GM18520 (cell line): ENCODE measurements around the gene UBE3D.
"Not testable (repeated sequence)": the region's sequence is repeated elsewhere in the genome, so short reads cannot be mapped to it uniquely, and the experiment has no call there.

Experiments
- ATAC-seq: cut with Tn5 transposase; IDR thresholded peaks from one replicate; pipeline ENCODE4 v1.9.1; 2021; ENCODE audit not compliant: unreplicated experiment

UBE3D gene

DNA sequence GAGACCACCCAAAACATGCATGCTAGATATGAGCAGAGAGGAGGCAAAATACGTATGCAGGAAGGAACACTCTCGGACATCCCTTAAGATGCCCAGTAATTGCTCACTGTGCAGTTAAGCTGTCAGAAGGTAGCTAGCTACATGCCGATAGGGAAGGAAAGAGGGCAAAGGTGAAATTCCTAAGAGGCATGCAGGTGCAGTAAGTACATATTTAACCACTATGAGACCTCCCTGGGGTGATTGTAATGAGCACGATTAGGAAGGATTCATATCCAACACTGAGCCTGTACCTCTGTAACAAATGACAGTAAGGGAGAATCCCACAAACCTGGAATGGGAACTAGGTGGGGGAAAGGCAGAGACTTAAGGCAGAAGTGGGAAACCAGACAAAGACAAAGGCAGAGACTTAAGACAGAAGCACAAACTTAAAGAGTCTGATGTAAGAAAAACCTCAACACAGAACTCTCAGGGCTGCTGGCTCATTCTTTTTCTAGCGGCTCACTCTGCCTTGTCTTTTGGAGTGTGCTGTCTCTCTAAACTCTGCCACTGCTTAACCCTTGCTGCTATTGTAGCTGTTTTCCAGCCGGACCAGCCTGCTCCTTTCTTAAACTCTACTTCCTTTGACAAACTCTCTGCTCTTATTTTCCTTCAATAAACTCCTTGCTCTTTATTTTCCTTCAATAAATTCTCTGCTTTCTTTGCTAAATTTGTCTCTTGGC is 148.1 kb downstream of the UBE3D start:
- no peak for ATAC-seq

- ATAC-seq: no peak
These were observed 150.0 kb downstream of the UBE3D start for GRCh38 chr6:82915666-82916065.

DNA sequence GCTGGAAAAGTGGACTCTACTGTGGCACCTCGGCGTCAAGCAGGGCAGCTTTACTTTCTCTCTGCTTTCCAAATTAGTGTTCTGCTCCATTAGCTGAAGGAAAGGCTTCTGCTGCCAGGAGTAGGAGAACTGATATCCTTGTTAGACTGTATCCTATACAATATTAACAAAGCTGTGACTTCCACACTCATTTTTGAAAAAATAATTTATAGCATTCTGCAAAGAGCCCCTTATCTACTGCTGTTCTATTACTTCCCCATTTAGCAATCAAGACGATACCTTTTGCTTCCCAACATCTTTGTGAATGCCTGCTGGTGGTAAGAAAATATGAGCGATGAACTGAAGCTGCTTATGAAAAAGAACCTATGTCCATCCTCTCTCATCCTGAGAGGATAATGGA is 151.1 kb downstream of the UBE3D start:
- no peak for ATAC-seq

DNA sequence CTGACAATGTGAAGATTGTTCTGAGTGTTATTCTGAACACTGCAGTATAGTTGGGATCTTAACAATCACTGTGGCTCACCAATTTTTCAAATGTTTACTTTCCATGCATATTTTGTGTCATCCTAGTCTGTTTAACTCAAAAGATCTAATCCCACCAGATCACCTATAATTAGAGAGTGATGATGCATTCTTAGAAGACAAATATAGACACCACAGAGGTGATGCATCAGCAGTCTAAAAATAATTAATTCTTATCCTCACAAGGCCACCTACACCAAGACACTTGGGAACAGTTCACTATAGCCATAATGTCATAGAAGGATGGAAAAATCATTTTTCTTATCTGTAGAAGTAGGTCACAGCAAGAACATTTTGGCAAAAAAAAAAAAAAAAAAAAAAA is 154.8 kb downstream of the UBE3D start:
- no peak for ATAC-seq

- ATAC-seq: no peak
These were observed 155.2 kb downstream of the UBE3D start for GRCh38 chr6:82910395-82910794.

DNA sequence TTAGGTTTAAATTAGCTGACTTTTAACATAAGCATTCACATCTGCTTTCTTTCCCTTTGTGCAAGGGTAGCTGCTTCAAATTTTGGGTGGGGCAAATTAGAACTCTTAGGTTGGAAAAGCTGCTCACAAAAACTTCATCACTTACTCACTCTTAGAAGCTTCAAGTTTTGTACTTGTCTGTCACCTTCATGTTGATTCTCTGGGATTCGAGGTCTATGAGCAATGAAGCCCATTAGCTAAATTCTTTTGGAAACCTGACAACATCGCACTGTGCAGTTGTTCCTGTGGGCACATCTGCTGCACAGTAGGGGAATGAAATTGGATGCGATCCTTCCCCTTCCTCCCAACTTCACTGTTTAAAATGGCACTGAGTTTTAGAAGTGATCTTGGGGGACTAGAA is 156.1 kb downstream of the UBE3D start:
- ATAC-seq: no peak

GRCh38 chr6:82908661-82909060 is 157.0 kb downstream of the UBE3D start:
- no peak for ATAC-seq

GRCh38 chr6:82906951-82907350 is 158.7 kb downstream of the UBE3D start:
- ATAC-seq: no peak

DNA sequence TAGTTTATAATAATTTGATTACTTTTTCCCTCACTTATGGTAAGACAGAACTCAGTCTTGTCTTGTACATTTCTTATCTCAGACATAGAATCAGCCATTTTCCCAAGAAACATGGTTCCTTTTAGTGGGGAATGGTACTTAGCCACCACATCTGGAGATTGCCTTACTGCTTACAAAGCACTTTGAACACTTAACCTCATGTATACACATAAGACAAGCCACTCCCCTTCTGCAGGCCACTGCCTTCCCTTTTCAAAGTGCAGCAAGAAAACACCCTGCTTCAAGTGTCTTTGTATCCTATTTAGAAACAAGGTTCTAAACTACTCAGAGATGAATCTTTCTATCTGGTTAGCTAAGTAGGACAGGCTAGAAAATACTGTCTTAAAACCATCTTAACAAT is 159.2 kb downstream of the UBE3D start:
- no peak for ATAC-seq

GRCh38 chr6:82904860-82905259 is 160.8 kb downstream of the UBE3D start:
- ATAC-seq: no peak

- no peak for ATAC-seq
These were observed 161.4 kb downstream of the UBE3D start for GRCh38 chr6:82904257-82904656.

- ATAC-seq: no peak
These were observed 163.4 kb downstream of the UBE3D start for GRCh38 chr6:82902290-82902689.

GRCh38 chr6:82894653-82895259 is 170.9 kb downstream of the UBE3D start:
- no peak for ATAC-seq

DNA sequence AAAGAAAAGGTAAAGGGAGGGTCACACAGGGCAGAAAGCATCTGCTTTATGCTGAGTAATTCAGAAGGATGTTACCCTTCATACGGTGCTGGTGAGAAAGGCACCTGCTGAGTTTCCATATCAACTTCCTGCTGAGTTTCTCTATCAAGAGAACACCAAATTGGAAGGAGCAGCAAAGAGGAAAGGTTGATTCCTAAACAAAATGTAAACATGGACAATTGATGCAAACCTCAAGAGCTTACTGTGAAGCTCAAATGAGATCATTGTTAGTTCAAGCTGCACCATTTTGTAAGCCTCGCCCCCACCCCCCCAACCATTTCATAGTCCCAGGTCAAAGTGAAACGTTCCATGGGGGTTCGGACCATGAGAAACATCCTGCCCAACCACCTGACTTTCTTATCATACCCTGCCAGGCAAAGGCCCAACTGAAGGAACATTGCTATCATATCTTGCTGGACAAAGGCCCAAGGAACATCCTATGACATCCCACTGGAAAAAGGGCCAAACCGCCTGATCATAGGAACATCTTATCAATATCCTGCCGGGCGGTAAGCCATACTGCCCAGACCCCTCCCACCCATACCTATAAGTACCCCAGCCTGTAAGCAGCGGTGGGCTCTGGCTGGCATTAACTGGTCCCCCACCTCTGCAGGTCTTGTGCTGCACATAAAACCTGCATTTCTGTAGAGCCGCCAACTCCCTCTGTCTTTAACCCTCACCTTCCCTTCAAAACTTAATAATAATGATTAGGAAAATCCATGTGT is 171.6 kb downstream of the UBE3D start:
- ATAC-seq: no peak

DNA sequence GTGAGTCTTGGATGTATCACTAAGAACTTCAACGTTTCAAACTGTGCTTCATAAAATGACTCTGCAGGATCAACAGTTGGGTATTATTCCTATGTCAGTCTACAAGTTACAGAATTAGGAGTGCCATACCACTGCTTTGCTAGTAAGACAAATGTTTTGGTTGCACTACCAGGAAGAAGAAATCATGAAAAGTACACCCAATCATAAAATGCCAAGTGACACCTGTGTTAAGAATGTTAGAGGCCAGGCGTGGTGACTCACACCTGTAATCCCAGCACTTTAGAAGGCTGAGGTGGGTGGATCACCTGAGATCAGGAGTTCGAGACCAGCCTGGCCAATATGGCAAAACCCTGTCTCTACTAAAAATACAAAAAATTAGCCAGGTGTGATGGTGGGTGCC is 174.1 kb downstream of the UBE3D start:
- not testable (repeated sequence) for ATAC-seq

- no peak for ATAC-seq
These were observed 174.6 kb downstream of the UBE3D start for GRCh38 chr6:82891076-82891475.

DNA sequence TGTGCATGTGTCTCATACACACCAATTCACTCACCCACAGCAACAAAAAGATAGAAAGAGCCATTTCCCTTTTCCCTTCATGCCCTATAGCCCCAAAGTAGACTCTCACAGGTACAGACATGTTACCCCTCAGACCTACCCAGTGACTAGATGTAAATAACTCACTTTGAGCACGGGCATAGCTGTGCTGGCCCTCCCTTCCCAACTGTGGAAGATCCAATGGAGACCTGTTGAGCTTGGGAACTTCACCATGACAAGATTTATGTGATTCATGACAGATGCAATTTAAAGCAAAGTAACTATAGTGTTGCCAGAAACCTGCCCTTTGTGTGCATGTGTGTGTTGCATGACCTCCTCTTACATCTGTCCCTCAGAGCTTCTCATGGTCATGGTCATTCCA is 175.4 kb downstream of the UBE3D start:
- no peak for ATAC-seq

DNA sequence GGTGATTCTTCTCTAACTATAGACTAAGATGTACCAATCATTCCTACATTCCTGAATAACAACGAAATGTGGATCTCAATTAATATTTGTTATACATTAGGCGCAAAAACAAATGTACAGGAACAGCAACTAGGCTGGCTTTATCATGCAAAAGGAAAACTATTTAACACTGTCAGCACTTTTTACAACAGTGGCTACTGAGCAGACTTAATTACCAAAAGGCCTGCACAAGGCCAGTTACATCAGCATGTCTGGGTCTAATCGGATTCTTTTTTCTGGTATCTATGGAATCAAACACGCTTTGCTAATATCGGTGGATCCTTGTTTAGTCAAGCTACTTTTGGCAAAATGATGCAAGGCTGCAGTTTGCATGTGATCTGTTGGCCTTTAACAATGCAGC is 176.5 kb downstream of the UBE3D start:
- ATAC-seq: no peak

DNA sequence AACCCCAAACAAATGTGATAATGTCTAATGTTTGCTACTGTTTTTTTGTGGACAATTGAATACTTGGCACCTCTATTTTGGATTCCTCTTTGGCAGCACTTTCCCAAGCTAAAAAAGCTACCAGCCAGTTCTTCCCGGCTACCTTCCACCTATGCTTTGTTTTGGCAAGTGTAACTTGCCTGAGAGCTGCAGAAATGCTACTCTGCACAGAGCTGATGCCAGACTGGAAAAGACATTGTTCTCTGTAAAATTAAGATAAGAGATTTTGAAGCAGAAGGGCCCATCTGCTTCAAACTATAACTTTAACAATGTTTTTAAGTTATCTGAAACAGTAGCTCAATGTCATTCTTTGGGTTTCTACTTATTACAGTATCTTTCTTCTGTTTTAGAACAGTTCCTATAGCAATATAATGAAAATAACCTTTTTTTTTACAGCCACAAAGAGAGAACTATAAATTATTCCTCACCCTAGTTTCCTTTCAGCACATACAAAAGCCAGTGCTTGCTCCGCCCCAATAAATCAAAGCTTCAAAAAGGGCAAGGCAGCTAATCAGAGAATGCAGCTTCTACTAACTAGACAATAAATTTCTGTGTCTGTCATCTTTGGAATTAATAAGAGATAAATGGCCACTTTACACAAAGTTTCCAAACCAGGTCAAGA is 183.1 kb downstream of the UBE3D start:
- no peak for ATAC-seq

DNA sequence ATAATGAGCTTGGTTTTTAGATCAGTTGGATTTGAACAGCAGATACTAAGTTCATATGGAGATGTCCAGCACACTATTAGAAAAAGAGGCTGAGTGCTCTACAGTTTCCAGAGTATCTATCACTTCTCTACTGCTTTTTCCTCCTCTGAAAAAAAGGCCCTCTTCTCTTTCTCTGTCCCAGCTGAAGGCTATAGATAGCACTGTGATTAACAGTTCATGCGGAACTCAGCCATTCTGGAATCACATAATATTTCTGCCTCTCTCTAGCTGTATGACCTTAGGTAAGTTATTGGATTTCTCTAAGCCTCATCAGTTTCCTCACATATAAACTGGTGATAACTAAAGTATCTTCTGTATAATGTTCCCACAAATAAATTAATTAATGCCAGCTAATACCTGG is 184.1 kb downstream of the UBE3D start:
- no peak for ATAC-seq

- no peak for ATAC-seq
These were observed 186.8 kb downstream of the UBE3D start for GRCh38 chr6:82878812-82879211.
